Right renal cortex interstitium (tissue), 3 donors: ENCODE measurements around the gene KMT2B. TPM values are rescaled to one million over a fixed set of nuclear protein-coding genes. Genes with fewer than 3 reads are reported as not detected.

Experiments
- DNase-seq, 3 donors: peaks; one replicate each; pipeline ENCODE4 v3.0.0-alpha.2; 2013; ENCODE audit warnings: low read depth in 3 of 3, low spot score in 2 of 3
- polyA plus RNA-seq, 3 donors: library from polyadenylated mRNA; unstranded; fragments of 120-200 nt; gene quantifications; one replicate each; pipeline ENCODE4 v1.2.1, GENCODE V29; 2013; ENCODE audit not compliant: insufficient read length in 3 of 3

The KMT2B gene
- polyA plus RNA-seq, 3 donors = 24.8 to 26.6 (median 25.4) TPM

- peak; percentile 90 to 97 (median 97) for DNase-seq
Measured at GRCh38 chr19:35740423-35741202, 22.8 kb downstream of the KMT2B start.

- no peak for DNase-seq
Measured at GRCh38 chr19:35741203-35741515, 23.4 kb downstream of the KMT2B start.

GRCh38 chr19:35742121-35742724, 24.4 kb downstream of the KMT2B start, which contains the start of gene IGFLR1:
IGFLR1 (minus strand) TSS chr19:35742452; CDS start chr19:35741180, 1,272 bp downstream.
- DNase-seq = no peak

GRCh38 chr19:35743640-35744429, 26.0 kb downstream of the KMT2B start:
- DNase-seq = no peak

- DNase-seq = peak; percentile 88 to 95 (median 88)
Measured at GRCh38 chr19:35744430-35745327, 26.9 kb downstream of the KMT2B start.

- DNase-seq = peak; percentile 98 to 99 (median 99)
Measured at GRCh38 chr19:35745328-35746086, 27.7 kb downstream of the KMT2B start, which contains the start of the genes PSENEN and U2AF1L4. PSENEN (plus strand) TSS chr19:35745651; CDS start chr19:35745931, 280 bp downstream. U2AF1L4 (minus strand) TSS chr19:35745418; CDS start chr19:35745391, 27 bp downstream.

- DNase-seq = no peak
Measured at GRCh38 chr19:35746087-35746462, 28.3 kb downstream of the KMT2B start.

GRCh38 chr19:35746531-35746930, 28.7 kb downstream of the KMT2B start:
- DNase-seq = no peak

- DNase-seq = peak; percentile 98 to 99 (median 99)
Measured at GRCh38 chr19:35748106-35749020, 30.6 kb downstream of the KMT2B start, which contains the start of gene LIN37. LIN37 (plus strand) TSS chr19:35748576; CDS start chr19:35748725, 149 bp downstream.

GRCh38 chr19:35750167-35750566, 32.4 kb downstream of the KMT2B start:
- DNase-seq = no peak

GRCh38 chr19:35751839-35752745, 34.3 kb downstream of the KMT2B start:
- DNase-seq = no peak

GRCh38 chr19:35752746-35753350, 35.0 kb downstream of the KMT2B start:
- DNase-seq = no peak

- no peak for DNase-seq
Measured at GRCh38 chr19:35753634-35754369, 36.0 kb downstream of the KMT2B start.

- DNase-seq = no peak
Measured at GRCh38 chr19:35754370-35755130, 36.7 kb downstream of the KMT2B start.

- DNase-seq = no peak
Measured at GRCh38 chr19:35755131-35755549, 37.3 kb downstream of the KMT2B start.
